Chondrocyte (in vitro differentiated cells): ENCODE data around the gene NKD2. TPM values are rescaled to one million over a fixed set of nuclear protein-coding genes. Genes with fewer than 3 reads are reported as not detected.
A peak's percentile ranks its signal among the peaks of the same experiment; 100 is the strongest.

Source experiments
- DNase-seq: peaks from one replicate; pipeline ENCODE4 v3.0.0; 2021; ENCODE audit warnings: mixed read lengths, low spot score
- H3K27ac Mint-ChIP-seq: one replicate; pipeline ENCODE4 v1.8.0; 2021; ENCODE audit warnings: mild to moderate bottlenecking, moderate library complexity, mixed read lengths; ENCODE audit not compliant: unreplicated experiment
- H3K27me3 Mint-ChIP-seq: 2 replicates; pipeline ENCODE4 v1.8.0; 2021; ENCODE audit warnings: low read depth, mixed read lengths
- H3K36me3 Mint-ChIP-seq: 2 replicates; pipeline ENCODE4 v1.8.0; 2021; ENCODE audit warnings: low read depth, mixed read lengths
- H3K4me1 Mint-ChIP-seq: 2 replicates; pipeline ENCODE4 v1.8.0; 2021; ENCODE audit warnings: low read depth, mild to moderate bottlenecking, mixed read lengths
- H3K4me3 Mint-ChIP-seq: one replicate; pipeline ENCODE4 v1.8.0; 2021; ENCODE audit warnings: mild to moderate bottlenecking, moderate library complexity, mixed read lengths; ENCODE audit not compliant: unreplicated experiment
- H3K9me3 Mint-ChIP-seq: 2 replicates; pipeline ENCODE4 v1.8.0; 2021; ENCODE audit warnings: low read depth, mixed read lengths
- total RNA-seq: library from RNA; stranded (reverse); gene quantifications from 3 replicates; pipeline ENCODE4 v1.2.1, GENCODE V29; 2021
- TF ChIP-seq, protein P1 (sequence below): fragments of 200-600 bp; sonication (generic); IDR thresholded peaks from 2 replicates; pipeline ENCODE4 v1.5.0; 2021; ENCODE audit warnings: antibody characterized with exemption, mild to moderate bottlenecking, moderate library complexity

The NKD2 gene
- total RNA-seq, 1 donor from 2014 or later = not detected

DNA sequence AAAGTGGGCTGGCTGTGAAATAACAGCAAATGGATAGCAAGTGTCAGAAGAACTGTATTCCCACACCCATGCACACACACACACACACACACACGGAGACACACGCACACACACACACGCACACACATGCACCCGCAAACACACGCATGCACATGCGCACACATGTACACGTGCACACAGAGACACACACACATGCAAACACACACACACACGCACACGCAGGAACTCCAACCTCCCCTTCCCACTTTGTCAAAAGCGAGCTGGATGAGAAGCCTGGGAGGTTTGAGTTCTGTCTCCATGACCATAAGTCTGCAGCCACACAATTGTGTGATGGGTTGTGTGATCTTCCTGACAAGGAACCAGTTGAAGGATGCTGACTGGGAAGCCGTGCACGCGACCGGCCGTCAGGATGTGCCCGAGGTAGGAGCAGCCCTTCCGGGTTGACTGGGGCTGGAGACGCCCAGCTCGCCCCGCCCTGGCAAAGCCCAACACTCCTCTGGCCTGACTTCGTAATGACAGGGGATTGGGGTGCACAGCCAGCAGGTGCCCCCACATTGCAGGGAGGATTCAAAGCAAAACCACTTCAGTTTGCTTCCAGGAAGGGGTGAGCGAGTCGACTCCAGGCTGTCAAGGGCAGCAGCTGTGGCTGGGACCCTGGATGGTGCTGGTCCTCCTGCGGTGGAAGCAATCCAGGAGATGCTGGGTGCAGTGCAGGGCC is 29.3 kb upstream of the NKD2 start:
- H3K27me3 Mint-ChIP-seq = peaks cover 49% of the 10 kb centered on the region
- H3K36me3 Mint-ChIP-seq = no peaks in the 10 kb centered on the region
- TF ChIP-seq, protein P1, sequence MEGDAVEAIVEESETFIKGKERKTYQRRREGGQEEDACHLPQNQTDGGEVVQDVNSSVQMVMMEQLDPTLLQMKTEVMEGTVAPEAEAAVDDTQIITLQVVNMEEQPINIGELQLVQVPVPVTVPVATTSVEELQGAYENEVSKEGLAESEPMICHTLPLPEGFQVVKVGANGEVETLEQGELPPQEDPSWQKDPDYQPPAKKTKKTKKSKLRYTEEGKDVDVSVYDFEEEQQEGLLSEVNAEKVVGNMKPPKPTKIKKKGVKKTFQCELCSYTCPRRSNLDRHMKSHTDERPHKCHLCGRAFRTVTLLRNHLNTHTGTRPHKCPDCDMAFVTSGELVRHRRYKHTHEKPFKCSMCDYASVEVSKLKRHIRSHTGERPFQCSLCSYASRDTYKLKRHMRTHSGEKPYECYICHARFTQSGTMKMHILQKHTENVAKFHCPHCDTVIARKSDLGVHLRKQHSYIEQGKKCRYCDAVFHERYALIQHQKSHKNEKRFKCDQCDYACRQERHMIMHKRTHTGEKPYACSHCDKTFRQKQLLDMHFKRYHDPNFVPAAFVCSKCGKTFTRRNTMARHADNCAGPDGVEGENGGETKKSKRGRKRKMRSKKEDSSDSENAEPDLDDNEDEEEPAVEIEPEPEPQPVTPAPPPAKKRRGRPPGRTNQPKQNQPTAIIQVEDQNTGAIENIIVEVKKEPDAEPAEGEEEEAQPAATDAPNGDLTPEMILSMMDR = no peak
- H3K4me3 Mint-ChIP-seq = no peak overlapping the region
- DNase-seq = no peak
- peaks cover 16% of the 10 kb centered on the region for H3K4me1 Mint-ChIP-seq
- H3K9me3 Mint-ChIP-seq = no peaks in the 10 kb centered on the region
- H3K27ac Mint-ChIP-seq = no peak overlapping the region

DNA sequence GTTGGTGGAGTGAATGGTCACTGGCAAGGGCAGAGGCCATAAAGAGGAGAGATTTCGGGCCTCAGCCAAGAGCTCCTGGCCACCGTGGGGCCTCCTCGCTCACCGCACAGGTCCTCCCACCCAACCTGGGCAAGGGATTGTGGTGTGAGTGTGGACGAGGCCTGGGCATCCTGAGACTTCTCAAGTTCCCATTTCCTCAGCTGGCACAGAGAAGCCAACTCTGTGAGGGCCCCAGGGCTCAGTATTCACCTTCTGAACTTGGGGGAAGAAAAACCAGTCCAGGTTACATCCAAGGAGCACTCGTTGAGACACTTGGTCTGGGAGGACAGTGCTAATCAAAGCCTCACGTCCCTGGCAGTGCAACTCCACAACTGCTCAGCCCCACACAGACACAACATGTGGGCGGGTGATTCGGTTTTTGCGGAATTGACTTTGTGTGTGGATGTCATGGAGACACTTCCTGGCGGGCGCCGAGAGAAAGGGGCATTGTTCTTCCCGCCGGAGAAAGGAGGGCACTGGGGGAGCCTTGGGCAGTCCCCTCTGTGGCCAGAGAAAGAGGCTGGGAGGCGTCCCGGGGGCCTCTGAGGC is 28.5 kb upstream of the NKD2 start:
- Mint-ChIP-seq H3K27ac (no peak overlapping the region), H3K36me3 (no peaks in the 10 kb centered on the region), H3K4me1 (peaks cover 16% of the 10 kb centered on the region), H3K4me3 (no peak overlapping the region), H3K27me3 (peaks cover 52% of the 10 kb centered on the region), H3K9me3 (peaks cover 5% of the 10 kb centered on the region)
- no peak for DNase-seq
- TF ChIP-seq, protein P1 = no peak

DNA sequence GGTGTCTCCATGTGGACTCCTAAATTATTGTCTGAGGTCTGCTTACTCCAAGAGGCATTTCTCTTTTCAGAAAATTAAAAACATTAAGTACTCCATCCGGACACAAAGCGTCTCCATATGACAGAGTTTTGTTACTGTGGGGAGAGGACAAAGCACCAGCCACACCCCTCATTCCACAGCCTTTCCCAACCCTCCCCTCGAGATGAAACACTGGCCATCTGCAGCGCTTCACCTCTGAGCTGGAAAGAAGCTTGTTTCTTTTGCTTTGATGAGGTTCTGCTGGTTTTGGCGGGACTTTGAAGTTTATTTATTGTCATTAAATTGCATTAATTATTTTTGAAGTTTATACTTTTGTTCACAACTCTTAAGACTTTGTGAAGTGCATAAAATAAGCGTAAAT is 27.6 kb upstream of the NKD2 start:
- H3K4me3 Mint-ChIP-seq = no peak overlapping the region
- peaks cover 16% of the 10 kb centered on the region for H3K4me1 Mint-ChIP-seq
- no peak overlapping the region for H3K27ac Mint-ChIP-seq
- DNase-seq = no peak
- TF ChIP-seq, protein P1 = no peak
- H3K27me3 Mint-ChIP-seq = peaks cover 57% of the 10 kb centered on the region
- peaks cover 5% of the 10 kb centered on the region for H3K9me3 Mint-ChIP-seq
- peaks cover 2% of the 10 kb centered on the region for H3K36me3 Mint-ChIP-seq

DNA sequence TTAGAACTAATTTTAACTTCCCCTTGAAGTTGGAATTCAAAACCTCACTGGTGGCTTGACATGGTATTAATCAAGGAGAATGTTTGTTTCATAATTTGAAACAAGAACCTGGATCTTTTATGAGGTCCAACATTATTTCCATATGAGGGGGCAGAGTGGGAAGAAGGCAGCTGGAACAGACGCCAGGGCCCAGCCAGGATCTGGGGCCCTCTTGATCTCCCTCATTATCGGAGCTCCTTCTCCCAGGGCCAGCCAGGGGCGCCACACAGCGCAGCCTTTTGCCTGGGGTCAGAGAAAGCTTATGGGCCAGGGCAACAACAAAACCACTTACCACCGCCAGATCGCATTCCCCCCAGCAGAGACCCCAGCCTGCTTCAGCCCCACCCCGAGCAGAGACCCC is 27.1 kb upstream of the NKD2 start:
- TF ChIP-seq, protein P1 = no peak
- H3K36me3 Mint-ChIP-seq = peaks cover 2% of the 10 kb centered on the region
- H3K4me1 Mint-ChIP-seq = peaks cover 16% of the 10 kb centered on the region
- peaks cover 5% of the 10 kb centered on the region for H3K9me3 Mint-ChIP-seq
- DNase-seq = no peak
- no peak overlapping the region for H3K27ac Mint-ChIP-seq
- no peak overlapping the region for H3K4me3 Mint-ChIP-seq
- peaks cover 58% of the 10 kb centered on the region for H3K27me3 Mint-ChIP-seq

DNA sequence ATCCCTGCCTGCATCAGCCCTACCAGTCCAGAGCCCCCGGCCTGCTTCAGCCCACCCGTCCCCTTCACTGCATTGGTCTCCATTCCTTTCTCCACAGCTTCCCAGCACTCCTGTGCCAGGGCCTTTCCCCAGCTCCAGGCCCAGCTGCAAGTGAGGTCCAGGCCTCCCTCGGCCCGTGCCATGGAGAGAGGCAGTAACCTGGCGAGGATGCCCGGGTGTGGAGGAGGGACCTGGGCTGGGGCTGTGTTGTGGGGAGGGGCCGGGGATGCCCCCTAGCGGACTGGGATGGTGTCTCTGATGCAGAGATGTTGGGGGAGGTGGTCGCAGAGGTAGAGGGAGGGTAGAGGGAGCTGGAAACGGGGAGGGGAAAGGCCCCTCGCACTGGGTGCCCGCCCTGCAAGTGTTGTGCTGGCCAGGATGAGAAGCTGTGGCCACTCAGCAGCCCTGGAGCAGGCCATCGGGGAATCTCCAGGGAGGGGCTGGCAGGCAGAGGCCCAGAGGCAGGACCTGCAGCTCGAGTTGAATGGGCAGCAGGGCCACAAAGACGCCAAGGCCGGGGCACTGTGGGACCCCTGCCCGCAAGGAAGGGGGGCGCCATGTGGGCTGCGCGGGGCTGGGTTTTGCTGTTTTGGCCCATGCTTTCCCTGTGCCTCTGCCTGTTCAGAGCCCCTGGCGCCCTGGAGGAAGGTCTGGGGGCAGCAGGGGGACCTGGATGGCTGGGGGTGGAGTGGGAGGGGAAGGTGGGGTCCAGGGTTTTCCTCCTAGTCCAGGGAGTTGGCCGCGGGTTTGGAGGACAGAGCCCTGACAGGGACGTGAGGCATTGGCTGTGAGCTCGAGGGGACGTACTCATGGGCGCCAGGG is 26.0 kb upstream of the NKD2 start:
- peaks cover 64% of the 10 kb centered on the region for H3K27me3 Mint-ChIP-seq
- H3K9me3 Mint-ChIP-seq = peaks cover 15% of the 10 kb centered on the region

More for the DNA sequence above, 26.0 kb upstream of the NKD2 start:
- peaks cover 16% of the 10 kb centered on the region for H3K4me1 Mint-ChIP-seq
- peaks cover 5% of the 10 kb centered on the region for H3K36me3 Mint-ChIP-seq
- TF ChIP-seq, protein P1 = peak; percentile 32
- no peak overlapping the region for H3K27ac Mint-ChIP-seq
- no peak for DNase-seq
- no peak overlapping the region for H3K4me3 Mint-ChIP-seq
